ENCODE measurements around the gene ATXN3L. TPM values are rescaled to one million over a fixed set of nuclear protein-coding genes. Genes with fewer than 3 reads are reported as not detected.

The ATXN3L gene
- total and polyA plus RNA-seq, 3 donors from 2014 or later = 1.2 to 4.3 (median 1.8) TPM

GRCh38 chrX:13275031-13275430, 44.8 kb downstream of the ATXN3L start:
- no peaks in the 10 kb centered on the region for H3K36me3 ChIP-seq (ENCODE audit: low read depth, missing control alignments)
- no peaks in the 10 kb centered on the region for H3K9me3 ChIP-seq
- H3K4me3 ChIP-seq = no peak overlapping the region
- H3K27ac ChIP-seq = no peak overlapping the region
- intact Hi-C loops (cut with DNase I; ENCODE audit: low total_unique reads) = no loop called here
- H3K4me1 ChIP-seq = no peaks in the 10 kb centered on the region
- DNase-seq = no peak
- H3K27me3 ChIP-seq = no peaks in the 10 kb centered on the region
- TF ChIP-seq CTCF (IDR thresholded peaks at IDR 0.05) (no peak), POLR2A (IDR thresholded peaks at IDR 0.05) (no peak)
- 88 to 100% methylated on average over 1 of the region's 1 CpG for WGBS, 2 donors

- Histone ChIP-seq H3K36me3 (ENCODE audit: low read depth, missing control alignments) (no peaks in the 10 kb centered on the region), H3K9me3 (no peaks in the 10 kb centered on the region), H3K27ac (no peak overlapping the region), H3K4me3 (no peak overlapping the region), H3K27me3 (no peaks in the 10 kb centered on the region), H3K4me1 (no peaks in the 10 kb centered on the region)
- 97 to 100% methylated on average over 3 of the region's 3 CpGs for WGBS, 2 donors
- no peak for TF ChIP-seq POLR2A (IDR thresholded peaks at IDR 0.05)
- no peak for TF ChIP-seq CTCF (IDR thresholded peaks at IDR 0.05)
- no peak for DNase-seq
- intact Hi-C loops (cut with DNase I; ENCODE audit: low total_unique reads) = no loop called here
These were observed 47.4 kb downstream of the ATXN3L start for GRCh38 chrX:13272426-13272825.

- 83 to 93% methylated on average over 3 of the region's 3 CpGs for WGBS, 2 donors
- no peaks in the 10 kb centered on the region for H3K4me1 ChIP-seq
- H3K4me3 ChIP-seq = no peak overlapping the region
- H3K36me3 ChIP-seq (ENCODE audit: low read depth, missing control alignments) = no peaks in the 10 kb centered on the region
- intact Hi-C loops (cut with DNase I; ENCODE audit: low total_unique reads) = no loop called here
- H3K9me3 ChIP-seq = no peaks in the 10 kb centered on the region
- no peak for DNase-seq
- no peaks in the 10 kb centered on the region for H3K27me3 ChIP-seq
- TF ChIP-seq CTCF (IDR thresholded peaks at IDR 0.05) = no peak
- no peak for TF ChIP-seq POLR2A (IDR thresholded peaks at IDR 0.05)
- H3K27ac ChIP-seq = no peak overlapping the region
These were observed 48.3 kb downstream of the ATXN3L start for GRCh38 chrX:13271511-13271910.

GRCh38 chrX:13270360-13270759, 49.5 kb downstream of the ATXN3L start:
- intact Hi-C loops (cut with DNase I; ENCODE audit: low total_unique reads) = no loop called here

More at GRCh38 chrX:13270360-13270759, 49.5 kb downstream of the ATXN3L start:
- DNase-seq = no peak
- Histone ChIP-seq H3K4me1 (no peaks in the 10 kb centered on the region), H3K27me3 (no peaks in the 10 kb centered on the region), H3K9me3 (no peaks in the 10 kb centered on the region), H3K4me3 (no peak overlapping the region), H3K27ac (no peak overlapping the region), H3K36me3 (ENCODE audit: low read depth, missing control alignments) (no peaks in the 10 kb centered on the region)
- TF ChIP-seq POLR2A (IDR thresholded peaks at IDR 0.05) (no peak), CTCF (IDR thresholded peaks at IDR 0.05) (no peak)
- WGBS, 2 donors = 94 to 95% methylated on average over 1 of the region's 1 CpG

Measured in testis (tissue), 3 donors.